Aorta (tissue), 5 donors: ENCODE results near the gene MYO1D. TPM values are rescaled to one million over a fixed set of nuclear protein-coding genes. Genes with fewer than 3 reads are reported as not detected.

Experiments
- ATAC-seq: fragments of 200-7000 bp; cut with Tn5 transposase; one replicate; pipeline ENCODE4 v1.9.1; 2022; ENCODE audit warnings: moderate library complexity; ENCODE audit not compliant: low FRiP score
- DNase-seq, 2 donors: peaks; one replicate each; pipeline ENCODE4 v3.0.0-alpha.2; 2020
- H3K27ac ChIP-seq, 2 donors: one replicate each; pipeline ENCODE4 v1.5.1; 2013; ENCODE audit warnings: low read length in 2 of 2, mild to moderate bottlenecking in 2 of 2, moderate library complexity in 2 of 2, control low read depth in 1 of 2, inconsistent platforms in 1 of 2, low read depth in 1 of 2
- H3K27me3 ChIP-seq, 2 donors: one replicate each; pipeline ENCODE4 v1.6.1; 2013; ENCODE audit warnings: control low read depth in 1 of 2, low read length in 1 of 2, mild to moderate bottlenecking in 1 of 2, moderate library complexity in 1 of 2; ENCODE audit not compliant: insufficient read depth in 2 of 2, control insufficient read depth in 1 of 2
- H3K36me3 ChIP-seq, 2 donors: one replicate each; pipeline ENCODE4 v1.6.1; 2013; ENCODE audit warnings: control low read depth in 1 of 2, low read length in 1 of 2, mild to moderate bottlenecking in 1 of 2; ENCODE audit not compliant: insufficient read depth in 2 of 2, control insufficient read depth in 1 of 2
- H3K4me1 ChIP-seq, 2 donors: one replicate each; pipeline ENCODE4 v1.6.1; 2013; ENCODE audit warnings: low read length in 2 of 2, control low read depth in 1 of 2, mild to moderate bottlenecking in 1 of 2, moderate library complexity in 1 of 2; ENCODE audit not compliant: insufficient read depth in 2 of 2, control insufficient read depth in 1 of 2
- H3K4me3 ChIP-seq, 2 donors: one replicate each; pipeline ENCODE4 v1.5.1; 2013; ENCODE audit warnings: low read length in 2 of 2, control low read depth in 1 of 2, mild to moderate bottlenecking in 1 of 2
- H3K9me3 ChIP-seq: one replicate; pipeline ENCODE4 v1.6.1; 2013; ENCODE audit warnings: mild to moderate bottlenecking, low read length; ENCODE audit not compliant: control insufficient read depth
- WGBS, 2 donors: extraction: QIAGEN DNeasy Blood & Tissue Kit; methylation state at CpG; one replicate each; pipeline ENCODE4 v1.1.7; 2013; 5-methylcytosine and 5-hydroxymethylcytosine counted together
- intact Hi-C, 2 donors: fragments of 100-400 bp; cut with DNase I; formaldehyde crosslinking; loops; one replicate each; pipeline versions ENCODE4 v1.14.2 to v1.15.0; 2022
- polyA plus RNA-seq, 2 donors: library from polyadenylated mRNA; stranded (reverse); fragments of 200-250 nt; gene quantifications; one replicate each; pipeline ENCODE4 v1.2.3, GENCODE V29; 2013
- total RNA-seq, 2 donors: library from RNA; stranded (reverse); fragmentation: NEBNext Ultra II Directional; extraction: Animal tissue kit (Norgen Biotek cat#: 25700); gene quantifications; one replicate each; pipeline ENCODE4 v1.2.1, GENCODE V29; 2021
- donor health status: healthy with polysubstance abuse.
- donor health status: Bipolar disorder and iron deficiency.
- donor health status: DM: no; HTN: no; CAD: no.
- donor health status: DM: no; HTN: no; CAD: no.
- donor health status: DM: yes; HTN: yes; CAD: no.

MYO1D gene
- total and polyA plus RNA-seq, 4 donors = 62.5 to 358 (median 164) TPM

DNA sequence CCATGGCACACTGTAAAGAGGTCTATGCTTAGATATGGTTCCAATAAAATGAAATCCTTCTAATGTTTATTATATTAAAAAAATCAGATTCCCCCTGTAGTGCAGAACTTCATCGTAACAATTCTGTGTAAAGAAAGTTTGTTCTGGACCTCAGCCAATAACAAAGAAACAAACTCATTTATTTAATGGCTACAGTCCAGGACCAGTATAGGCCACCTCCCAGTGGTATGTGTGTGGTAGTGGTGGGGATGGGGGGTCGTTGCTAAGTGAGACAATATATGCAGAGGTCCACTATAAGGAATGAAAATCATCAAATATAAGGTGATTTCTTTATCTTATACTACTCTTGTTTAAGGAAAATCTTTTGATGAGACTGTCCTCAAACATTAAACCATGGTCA is 253.7 kb downstream of the MYO1D start:
- intact Hi-C loops = no loop called here
- Histone ChIP-seq H3K9me3 (no peaks in the 10 kb centered on the region), H3K27ac (no peak overlapping the region), H3K4me1 (no peaks in the 10 kb centered on the region), H3K27me3 (no peaks in the 10 kb centered on the region), H3K36me3 (peaks cover 0 to 1% of the 10 kb centered on the region in 2 donors), H3K4me3 (no peak overlapping the region)
- 31 to 35% methylated on average over 2 of the region's 2 CpGs for WGBS, 2 donors
- ATAC-seq (no peak), DNase-seq (no peak)

DNA sequence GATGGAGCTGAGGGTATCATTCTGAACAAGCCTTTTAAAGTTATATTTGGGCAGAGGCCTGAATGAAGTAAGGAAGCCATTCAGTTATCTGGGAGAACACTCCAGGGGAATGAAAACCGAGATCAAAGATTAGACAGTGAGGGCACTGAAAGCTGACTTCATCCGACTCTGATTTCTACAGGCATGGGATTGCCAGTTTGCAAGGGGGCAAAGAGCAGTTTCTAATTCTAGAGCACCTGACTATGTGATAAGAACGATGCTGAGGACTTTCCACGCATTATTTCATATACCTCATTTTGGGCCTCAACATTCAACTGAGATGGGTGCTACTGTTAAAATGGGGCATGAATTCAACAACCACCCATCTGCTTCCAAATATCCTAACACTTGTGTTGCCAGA is 254.4 kb downstream of the MYO1D start:
- ATAC-seq = no peak
- Histone ChIP-seq H3K9me3 (no peaks in the 10 kb centered on the region), H3K27ac (no peak overlapping the region)

GRCh38 chr17:32621612-32622312 is 255.2 kb downstream of the MYO1D start:
- ATAC-seq = no peak
- H3K27me3 ChIP-seq = no peaks in the 10 kb centered on the region
- 72 to 82% methylated on average over 3 of the region's 3 CpGs for WGBS, 2 donors

More for the DNA sequence above, 254.4 kb downstream of the MYO1D start:
- no peak for DNase-seq
- H3K4me1 ChIP-seq = no peaks in the 10 kb centered on the region
- H3K27me3 ChIP-seq = no peaks in the 10 kb centered on the region
- intact Hi-C loops = no loop called here
- 88 to 89% methylated on average over 4 of the region's 4 CpGs for WGBS, 2 donors
- H3K36me3 ChIP-seq = peaks cover 0 to 1% of the 10 kb centered on the region in 2 donors
- no peak overlapping the region for H3K4me3 ChIP-seq

DNA sequence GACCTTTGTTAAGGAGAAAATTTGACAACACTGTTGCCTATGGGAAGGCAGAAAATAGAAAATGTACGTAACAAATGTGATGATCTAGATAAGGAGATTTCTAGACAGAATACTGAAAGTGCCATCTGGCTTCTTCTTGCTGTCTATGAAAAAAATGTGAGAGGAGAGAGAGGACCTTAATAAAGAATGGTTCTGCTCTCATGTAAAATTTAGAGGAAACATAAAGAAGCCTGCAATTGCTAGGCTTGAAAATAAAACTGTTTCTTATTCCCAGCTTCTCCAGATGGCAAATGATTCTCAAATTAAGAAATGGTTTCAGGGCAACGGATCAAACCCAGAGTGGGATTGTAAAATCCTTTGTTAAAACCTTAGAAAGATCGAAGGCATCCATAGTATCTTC is 261.6 kb downstream of the MYO1D start:
- Histone ChIP-seq H3K4me1 (no peaks in the 10 kb centered on the region), H3K36me3 (no peaks in the 10 kb centered on the region), H3K9me3 (no peaks in the 10 kb centered on the region), H3K4me3 (no peak overlapping the region), H3K27me3 (no peaks in the 10 kb centered on the region), H3K27ac (no peak overlapping the region)
- WGBS, 2 donors = 92 to 97% methylated on average over 3 of the region's 3 CpGs
- DNase-seq (no peak), ATAC-seq (no peak)
- intact Hi-C loops = no loop called here

More at GRCh38 chr17:32621612-32622312, 255.2 kb downstream of the MYO1D start:
- Histone ChIP-seq H3K9me3 (no peaks in the 10 kb centered on the region), H3K36me3 (peaks cover 0 to 1% of the 10 kb centered on the region in 2 donors), H3K4me1 (no peaks in the 10 kb centered on the region), H3K27ac (no peak overlapping the region), H3K4me3 (no peak overlapping the region)
- no peak for DNase-seq
- intact Hi-C loops = no loop called here

DNA sequence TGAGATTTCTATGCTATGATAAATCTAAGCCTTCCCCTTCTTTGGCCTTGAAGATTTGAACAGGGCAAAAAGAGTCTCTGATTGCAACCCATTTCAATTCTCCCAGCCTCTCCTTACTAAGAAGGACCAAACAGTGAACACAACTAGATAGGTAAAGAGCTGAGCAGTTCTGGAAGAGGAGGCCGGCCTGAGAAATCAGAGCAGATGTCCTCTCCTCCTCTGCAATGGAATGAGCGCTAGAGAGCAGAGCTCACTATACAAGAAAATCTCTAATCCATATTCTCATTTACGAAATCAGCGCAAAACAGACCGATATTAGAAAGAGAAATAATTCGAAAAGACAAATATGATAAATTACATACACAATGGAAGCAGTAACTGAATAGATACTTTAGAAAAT is 266.0 kb downstream of the MYO1D start:
- intact Hi-C loops = no loop called here
- H3K4me3 ChIP-seq = no peak overlapping the region
- WGBS, 2 donors = 97% methylated on average over 6 of the region's 6 CpGs
- DNase-seq (no peak), ATAC-seq (no peak)
- no peaks in the 10 kb centered on the region for H3K36me3 ChIP-seq
- no peaks in the 10 kb centered on the region for H3K9me3 ChIP-seq
- H3K27ac ChIP-seq = no peak overlapping the region
- H3K4me1 ChIP-seq = no peaks in the 10 kb centered on the region
- no peaks in the 10 kb centered on the region for H3K27me3 ChIP-seq

DNA sequence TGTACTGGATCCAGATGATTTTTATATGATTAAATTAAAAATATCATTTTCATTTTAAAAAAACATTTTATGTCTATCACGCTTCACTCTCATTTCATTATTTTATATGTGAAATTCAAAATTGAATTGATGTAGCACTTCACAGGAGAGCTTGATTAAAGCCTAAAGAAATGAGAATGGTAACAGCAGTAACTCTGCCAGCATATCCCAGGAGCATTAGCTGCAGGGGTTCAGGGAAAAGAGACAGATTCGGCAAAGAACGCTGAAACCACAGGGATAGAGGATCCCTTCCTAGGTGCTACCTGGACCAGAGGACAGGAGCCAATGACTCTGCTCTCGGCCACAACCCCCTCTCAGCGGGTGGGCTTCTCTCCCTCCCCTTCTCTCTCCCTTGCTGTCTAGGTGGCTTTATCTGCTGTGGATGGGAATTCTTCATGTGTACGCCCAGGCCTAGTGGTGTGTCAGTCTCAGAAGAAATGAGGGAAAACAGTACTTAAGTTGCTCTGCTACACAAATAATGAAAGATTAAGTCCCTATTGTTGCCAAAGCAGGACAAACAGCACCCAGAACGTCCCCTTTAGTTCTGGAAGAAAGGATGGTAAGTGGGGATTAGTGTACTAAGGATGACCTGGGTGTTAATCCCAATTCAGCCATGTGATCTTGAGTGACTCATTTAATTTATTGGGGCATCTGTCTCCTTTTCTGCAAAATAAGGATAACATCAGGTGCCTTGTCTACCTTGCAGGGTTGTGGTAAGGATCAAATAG is 266.9 kb downstream of the MYO1D start:
- Histone ChIP-seq H3K4me3 (no peak overlapping the region), H3K27me3 (no peaks in the 10 kb centered on the region), H3K27ac (no peak overlapping the region), H3K9me3 (no peaks in the 10 kb centered on the region), H3K36me3 (no peaks in the 10 kb centered on the region), H3K4me1 (no peaks in the 10 kb centered on the region)
- 78 to 87% methylated on average over 7 of the region's 7 CpGs for WGBS, 2 donors
- intact Hi-C loops = no loop called here
- no peak for DNase-seq
- no peak for ATAC-seq

DNA sequence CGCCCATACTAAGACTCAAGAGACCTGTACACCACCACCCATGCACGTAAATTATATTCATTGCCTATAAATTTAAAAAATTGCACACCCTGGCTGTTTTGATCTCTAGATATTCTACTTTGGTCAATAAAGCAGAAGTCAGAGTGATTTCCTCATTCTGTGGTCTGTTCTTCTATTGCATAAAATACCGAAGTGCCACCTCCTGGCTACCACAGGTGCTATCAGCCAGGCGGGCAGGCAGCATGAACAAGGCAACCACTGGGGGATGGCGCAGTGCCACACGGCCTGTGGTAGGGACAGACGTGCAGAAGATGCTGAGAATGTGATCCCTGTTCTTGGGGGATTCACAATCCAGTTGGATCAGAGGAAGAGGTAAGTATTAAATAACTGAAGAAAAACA is 267.8 kb downstream of the MYO1D start:
- Histone ChIP-seq H3K4me1 (no peaks in the 10 kb centered on the region), H3K9me3 (no peaks in the 10 kb centered on the region), H3K27me3 (no peaks in the 10 kb centered on the region), H3K36me3 (no peaks in the 10 kb centered on the region), H3K4me3 (no peak overlapping the region), H3K27ac (no peak overlapping the region)
- ATAC-seq (no peak), DNase-seq (peak in 1 of 2 donors; percentile 55)
- intact Hi-C loops = no loop called here
- WGBS, 2 donors = 83 to 86% methylated on average over 7 of the region's 7 CpGs

- DNase-seq (no peak), ATAC-seq (no peak)
- intact Hi-C loops = no loop called here
- Histone ChIP-seq H3K27ac (no peak overlapping the region), H3K36me3 (no peaks in the 10 kb centered on the region), H3K9me3 (no peaks in the 10 kb centered on the region), H3K27me3 (no peaks in the 10 kb centered on the region), H3K4me1 (no peaks in the 10 kb centered on the region), H3K4me3 (no peak overlapping the region)
These were observed 268.7 kb downstream of the MYO1D start for GRCh38 chr17:32608267-32608666.

- 87 to 92% methylated on average over 4 of the region's 4 CpGs for WGBS, 2 donors
- no peak overlapping the region for H3K4me3 ChIP-seq
- intact Hi-C loops = no loop called here
- no peaks in the 10 kb centered on the region for H3K27me3 ChIP-seq
- no peaks in the 10 kb centered on the region for H3K4me1 ChIP-seq
- peaks cover 2% of the 10 kb centered on the region for H3K9me3 ChIP-seq
- DNase-seq = no peak
- peaks cover 0 to 4% of the 10 kb centered on the region in 2 donors for H3K36me3 ChIP-seq
- no peak overlapping the region for H3K27ac ChIP-seq
- no peak for ATAC-seq
These were observed 272.0 kb downstream of the MYO1D start for GRCh38 chr17:32604966-32605365.
